Measurements from ENCODE around the gene INVS.
"Not testable (repeated sequence)": the region's sequence is repeated elsewhere in the genome, so short reads cannot be mapped to it uniquely, and the experiment has no call there.

The INVS gene

GRCh38 chr9:100083448-100084127 is 15.5 kb upstream of the INVS start:
- no peak for DNase-seq

- DNase-seq = no peak
Measured at GRCh38 chr9:100084128-100084453, 15.0 kb upstream of the INVS start.

DNA sequence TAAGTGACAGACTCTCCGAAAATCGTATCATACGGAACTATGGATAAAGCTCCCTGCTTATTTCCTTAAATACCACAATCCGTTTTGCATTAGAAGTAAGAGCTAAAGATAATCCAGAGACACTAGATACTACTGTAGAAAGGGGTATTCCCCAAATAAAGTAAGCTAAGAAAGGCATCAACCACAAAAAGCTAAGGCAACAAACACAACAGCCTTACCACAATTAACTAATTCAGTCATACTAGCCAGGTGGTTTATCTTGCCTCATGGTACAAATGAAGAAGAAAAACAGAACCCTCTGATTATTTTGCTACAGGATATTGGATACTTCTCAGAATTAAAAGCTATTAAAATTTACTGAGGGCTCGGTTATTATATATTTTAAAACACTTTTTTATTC is 14.3 kb upstream of the INVS start:
- DNase-seq = no peak

DNA sequence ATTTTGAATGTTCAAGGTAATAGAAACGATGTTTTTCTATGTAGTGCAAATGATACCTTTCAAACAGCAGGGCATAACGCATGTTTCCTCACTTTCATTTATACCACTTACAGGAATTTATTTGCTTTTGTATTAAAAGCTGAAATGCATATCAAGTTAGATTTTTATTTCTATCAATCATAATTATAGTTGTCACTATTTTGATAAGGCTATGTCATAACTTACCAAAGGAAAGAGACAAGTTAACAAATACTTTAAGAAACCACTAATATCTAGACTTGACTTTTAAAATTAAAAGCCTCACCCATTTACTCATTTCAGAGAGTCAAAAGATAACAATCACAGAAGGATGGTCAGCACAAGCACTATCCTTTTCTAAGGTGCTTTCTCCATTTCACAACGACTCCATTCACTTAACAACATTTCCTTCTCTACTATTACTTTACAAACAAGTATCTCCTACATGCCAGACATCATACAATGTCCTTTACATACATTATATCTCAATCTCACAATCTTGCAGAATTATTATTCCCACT is 12.9 kb upstream of the INVS start:
- no peak for DNase-seq

DNA sequence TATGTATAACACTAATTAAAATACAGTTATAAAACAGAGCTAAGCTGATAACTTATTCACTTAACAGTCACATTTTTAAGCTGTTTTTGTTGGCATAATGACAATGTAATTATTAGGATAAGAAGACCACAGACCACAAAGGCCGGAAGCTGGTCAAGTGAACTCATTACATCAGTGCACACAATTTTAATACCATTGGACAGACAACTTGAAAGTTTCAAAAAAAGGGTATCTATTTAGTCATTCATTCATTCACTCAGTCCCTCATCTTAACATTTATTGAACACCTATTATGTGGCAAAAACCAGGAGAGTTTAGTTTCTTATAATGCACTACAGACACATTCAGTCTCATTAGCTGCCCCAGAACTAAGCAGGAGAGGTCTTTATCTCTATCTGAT is 11.8 kb upstream of the INVS start:
- DNase-seq = no peak

DNA sequence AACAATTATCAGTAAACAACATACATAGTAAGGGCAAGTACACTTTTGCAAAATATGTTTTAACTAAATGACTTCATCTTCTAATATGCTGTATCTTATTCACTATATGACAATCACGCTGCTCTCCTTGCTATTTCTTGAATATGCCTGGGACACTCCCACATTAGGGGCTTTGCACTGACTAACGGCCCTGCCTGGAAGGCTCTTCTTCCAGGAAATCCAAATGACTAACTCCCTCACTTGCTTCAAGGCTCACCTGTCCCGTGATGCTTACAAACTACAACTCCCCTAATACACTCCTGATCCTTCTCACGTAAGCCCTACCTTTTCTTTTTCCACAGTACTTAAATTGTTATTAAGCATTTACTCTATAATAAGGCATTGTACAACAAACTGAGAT is 10.8 kb upstream of the INVS start:
- peak; percentile 28 for DNase-seq

DNA sequence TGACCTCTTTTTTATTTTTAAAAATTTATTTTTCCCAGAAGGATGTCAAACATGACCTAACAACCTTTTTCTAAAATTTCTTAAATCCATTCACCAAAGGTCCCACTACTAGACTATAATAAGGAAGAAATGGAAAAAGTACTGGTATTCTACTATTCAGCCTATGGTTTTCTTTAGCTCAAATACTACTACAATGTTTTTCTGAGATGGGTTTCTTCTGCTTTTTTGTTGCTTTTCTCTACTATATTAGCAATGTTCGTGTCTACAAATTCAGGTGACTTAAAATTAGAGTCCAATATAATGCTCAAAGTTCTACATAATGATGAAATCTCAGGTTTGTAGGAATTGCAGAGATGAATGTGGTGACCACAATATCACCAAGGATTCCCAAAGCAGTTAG is 8.2 kb upstream of the INVS start:
- no peak for DNase-seq

DNA sequence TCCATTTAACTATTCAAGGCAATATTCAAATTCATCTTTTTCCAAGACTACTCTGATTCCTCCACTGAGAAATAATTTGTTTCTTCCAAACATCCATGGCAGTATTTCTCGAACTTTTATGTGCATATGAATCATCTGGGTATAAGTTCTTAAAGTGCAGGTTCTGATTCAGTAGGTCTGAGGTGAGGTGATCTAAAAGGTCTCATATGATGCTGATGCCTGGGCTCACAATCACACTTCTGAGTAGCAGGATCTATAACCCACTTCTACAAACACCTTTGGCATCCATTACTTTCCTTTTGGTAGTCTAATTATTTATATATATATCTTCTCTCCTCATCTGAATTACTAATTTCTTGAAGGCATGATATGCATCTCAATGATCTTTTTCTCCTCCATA is 7.4 kb upstream of the INVS start:
- no peak for DNase-seq

GRCh38 chr9:100092066-100092465 is 7.0 kb upstream of the INVS start:
- no peak for DNase-seq

DNA sequence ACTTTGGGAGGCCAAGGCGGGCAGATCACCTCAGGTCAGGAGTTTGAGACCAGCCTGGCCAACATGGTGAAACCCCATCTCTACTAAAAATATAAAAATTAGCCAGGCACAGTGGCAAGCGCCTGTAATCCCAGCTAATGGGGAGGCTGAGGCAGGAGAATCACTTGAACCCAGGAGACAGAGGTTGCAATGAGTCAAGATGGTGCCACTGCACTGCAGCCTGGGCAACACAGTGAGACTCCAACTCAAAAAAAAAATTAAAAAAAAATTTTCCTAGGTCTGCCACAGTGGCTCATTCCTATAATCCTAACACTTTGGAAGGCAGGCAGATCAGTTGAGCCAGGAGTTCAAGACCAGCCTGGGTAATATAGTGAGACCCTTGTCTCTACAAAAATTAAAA is 4.6 kb upstream of the INVS start:
- not testable (repeated sequence) for DNase-seq

DNA sequence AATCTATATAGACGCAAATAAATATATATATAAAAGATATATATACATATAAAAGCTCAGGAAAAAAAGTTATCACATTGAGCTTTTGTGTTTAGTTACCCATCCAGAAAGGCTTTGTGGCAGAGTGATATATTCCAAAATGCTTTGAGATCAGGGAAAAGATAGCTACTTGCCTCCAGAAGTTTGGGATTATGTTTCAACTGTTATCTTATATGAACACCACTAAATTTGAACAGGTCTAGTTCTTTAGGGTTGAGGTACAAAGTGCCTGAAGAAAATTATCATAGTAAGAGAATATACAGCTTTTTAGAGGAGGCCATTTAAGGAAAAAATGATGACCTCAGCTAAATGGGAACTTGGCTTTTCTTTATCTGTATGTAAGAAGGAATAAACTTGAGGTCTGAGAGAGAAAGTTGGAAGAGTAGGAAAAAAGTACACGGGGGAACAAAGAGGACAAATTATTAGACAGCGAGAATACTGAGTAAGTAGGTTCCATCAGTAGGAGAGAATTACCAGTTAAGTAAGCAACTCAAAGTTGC is 2.6 kb upstream of the INVS start:
- DNase-seq = no peak

GRCh38 chr9:100098046-100098886 is 777 bp upstream of the INVS start:
- peak; percentile 30 for DNase-seq

GRCh38 chr9:100099722-100100042 is 639 bp downstream of the INVS start:
- peak; percentile 6 for DNase-seq

GRCh38 chr9:100100146-100100667 is 1.2 kb downstream of the INVS start:
- no peak for DNase-seq

- DNase-seq = no peak
Measured at GRCh38 chr9:100101608-100102007, 2.6 kb downstream of the INVS start.

DNA sequence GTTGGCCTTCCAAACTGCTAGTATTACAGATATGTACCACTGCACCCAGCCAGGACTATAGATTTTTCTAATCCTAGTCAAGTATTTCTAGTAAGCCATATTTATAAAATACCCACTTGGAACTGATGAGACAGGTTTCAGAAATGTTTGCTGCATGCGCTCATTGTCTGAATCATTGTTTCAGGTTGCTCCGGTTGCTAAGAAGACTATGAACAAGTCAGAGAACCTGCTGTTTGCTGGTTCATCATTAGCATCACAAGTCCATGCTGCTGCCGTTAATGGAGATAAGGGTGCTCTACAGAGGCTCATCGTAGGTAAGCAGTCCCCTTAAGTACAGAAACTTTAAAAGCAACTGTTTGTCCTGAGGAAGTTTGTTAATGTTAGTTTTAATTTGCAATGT is 5.3 kb downstream of the INVS start:
- DNase-seq = peak; percentile 16

DNA sequence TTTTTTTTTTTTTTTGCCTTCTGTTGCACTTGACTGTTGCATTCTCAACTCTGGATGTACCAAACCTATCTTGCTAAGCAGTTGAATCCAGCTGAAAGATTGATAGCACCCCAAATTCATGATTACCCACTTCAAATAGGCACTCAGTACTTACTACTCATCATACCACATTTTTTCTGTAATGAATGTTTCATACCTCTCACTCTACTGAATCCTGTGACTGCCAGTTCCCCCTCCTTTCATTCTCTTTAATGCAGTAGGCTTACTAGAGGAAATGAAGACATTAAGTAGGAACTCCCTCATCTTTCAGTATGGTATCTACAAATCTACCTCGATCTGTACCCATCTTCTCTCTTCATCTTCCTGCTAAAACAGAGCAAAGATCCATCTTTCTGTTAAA is 6.8 kb downstream of the INVS start:
- no peak for DNase-seq

GRCh38 chr9:100106616-100107015 is 7.6 kb downstream of the INVS start:
- no peak for DNase-seq

GRCh38 chr9:100108559-100108958 is 9.5 kb downstream of the INVS start:
- no peak for DNase-seq

DNA sequence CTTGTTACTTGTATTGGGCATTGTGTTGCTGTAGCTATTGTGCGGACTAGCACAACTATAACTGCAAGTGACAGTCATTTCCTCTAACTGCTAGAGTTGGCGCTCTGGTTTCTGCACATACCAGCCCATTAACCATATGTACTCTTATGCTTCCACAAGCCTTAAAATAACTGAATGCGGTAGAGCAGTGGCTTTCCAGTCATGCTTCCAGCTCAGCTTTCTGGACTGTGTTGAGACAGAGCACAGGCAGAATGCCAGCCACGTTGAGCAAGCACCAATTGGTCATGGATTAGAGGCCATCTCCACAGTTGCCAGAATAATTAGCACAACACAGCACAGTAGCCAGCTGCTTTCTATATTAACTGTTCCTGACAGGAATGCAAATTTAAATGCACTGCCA is 12.2 kb downstream of the INVS start:
- no peak for DNase-seq

GRCh38 chr9:100112677-100113336 is 13.8 kb downstream of the INVS start:
- DNase-seq = no peak

DNA sequence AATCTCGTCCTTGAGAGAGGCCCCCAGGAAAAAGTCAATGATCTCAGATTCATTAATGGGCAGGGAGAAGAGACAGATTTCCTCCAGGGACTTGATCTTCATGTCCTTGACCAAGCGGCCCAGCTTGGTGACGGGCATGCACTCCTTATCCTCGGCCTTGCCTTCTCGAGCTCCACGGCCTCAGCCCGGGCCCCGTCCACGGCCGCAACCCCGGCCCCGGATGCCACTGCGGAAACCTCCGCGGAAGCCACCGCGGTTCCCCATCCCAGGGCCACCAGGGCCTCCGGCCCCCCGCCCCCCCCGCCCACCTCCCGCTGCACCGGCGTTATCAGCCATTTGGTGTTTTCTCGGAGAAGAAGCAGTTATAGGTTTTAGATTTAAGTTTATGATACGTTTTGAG is 18.3 kb downstream of the INVS start:
- no peak for DNase-seq

- no peak for DNase-seq
Measured at GRCh38 chr9:100120286-100120685, 21.2 kb downstream of the INVS start.

DNA sequence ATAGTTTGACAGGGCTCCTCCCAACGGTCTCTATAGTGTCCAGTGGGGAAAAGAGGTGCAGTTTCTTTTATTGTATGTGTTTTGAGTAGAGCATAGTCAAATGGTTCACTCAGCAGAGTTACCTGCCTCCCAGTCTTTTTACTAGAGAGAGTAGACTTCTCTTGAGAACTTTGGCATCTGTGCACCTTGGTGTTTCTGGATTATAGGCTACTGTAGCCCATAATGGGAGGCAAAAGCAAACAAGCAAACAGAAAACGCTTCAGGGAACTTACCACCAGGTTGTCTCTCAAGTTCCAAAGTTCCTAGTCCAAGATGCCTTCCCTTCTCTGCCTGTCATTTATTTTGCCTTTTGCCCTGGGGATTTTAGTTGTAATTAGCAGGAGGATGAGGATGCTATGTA is 26.2 kb downstream of the INVS start:
- DNase-seq = no peak

Data from stimulated activated CD4-positive, alpha-beta T cell treated with anti-CD3 and anti-CD28 coated beads, Interleukin-1b, Interleukin-23, amount 100 ng/mL, for 48 hours (primary cell).